Activated T-cell treated with anti-CD3 and anti-CD28 coated beads, Interleukin-2, amount 50 U/mL, for 24 hours (primary cell): ENCODE results near the gene PCDHGA2.
"Not testable (repeated sequence)": the region's sequence is repeated elsewhere in the genome, so short reads cannot be mapped to it uniquely, and the experiment has no call there.

Source experiments
- DNase-seq: peaks from one replicate; pipeline ENCODE4 v3.0.0-alpha.2; 2020
- H3K27ac Mint-ChIP-seq: 2 replicates; pipeline ENCODE4 v1.8.0; 2020; ENCODE audit warnings: mild to moderate bottlenecking, mixed read lengths
- H3K27me3 Mint-ChIP-seq: 2 replicates; pipeline ENCODE4 v1.8.0; 2020; ENCODE audit warnings: mixed read lengths
- H3K36me3 Mint-ChIP-seq: 2 replicates; pipeline ENCODE4 v1.8.0; 2020; ENCODE audit warnings: low read depth, mixed read lengths
- H3K4me1 Mint-ChIP-seq: 2 replicates; pipeline ENCODE4 v1.8.0; 2020; ENCODE audit warnings: low read depth, mixed read lengths
- H3K4me3 Mint-ChIP-seq: 2 replicates; pipeline ENCODE4 v1.8.0; 2020; ENCODE audit warnings: mild to moderate bottlenecking, moderate library complexity, mixed read lengths
- H3K9me3 Mint-ChIP-seq: 2 replicates; pipeline ENCODE4 v1.8.0; 2020; ENCODE audit warnings: mixed read lengths

Gene PCDHGA2

GRCh38 chr5:141360685-141361084 is 22.1 kb downstream of the PCDHGA2 start:
- H3K9me3 Mint-ChIP-seq: peaks cover 61% of the 10 kb centered on the region
- H3K36me3 Mint-ChIP-seq: peaks cover 31% of the 10 kb centered on the region
- H3K27me3 Mint-ChIP-seq: peaks cover 93% of the 10 kb centered on the region
- H3K4me1 Mint-ChIP-seq: peaks cover 2% of the 10 kb centered on the region
- no peak for DNase-seq
- no peak overlapping the region for H3K27ac Mint-ChIP-seq
- no peak overlapping the region for H3K4me3 Mint-ChIP-seq

- Mint-ChIP-seq H3K27me3 (peaks cover 89% of the 10 kb centered on the region), H3K9me3 (peaks cover 56% of the 10 kb centered on the region), H3K4me1 (peaks cover 2% of the 10 kb centered on the region), H3K4me3 (no peak overlapping the region), H3K27ac (no peak overlapping the region), H3K36me3 (peaks cover 31% of the 10 kb centered on the region)
- DNase-seq: no peak
Measured at GRCh38 chr5:141362719-141363118, 24.2 kb downstream of the PCDHGA2 start.

GRCh38 chr5:141363952-141364660 is 25.5 kb downstream of the PCDHGA2 start, which contains the start of gene PCDHGA5:
Gene PCDHGA5, plus strand, starts transcription at chr5:141364162. Its CDS starts 169 bp downstream, at chr5:141364331.
- Mint-ChIP-seq H3K4me3 (no peak within 1 kb of the TSS), H3K27ac (no peak within 1 kb of the TSS), H3K4me1 (peaks cover 2% of the 10 kb centered on the region), H3K36me3 (peaks cover 31% of the 10 kb centered on the region), H3K27me3 (peaks cover 89% of the 10 kb centered on the region), H3K9me3 (peaks cover 51% of the 10 kb centered on the region)
- no peak for DNase-seq

GRCh38 chr5:141366016-141366896 is 27.7 kb downstream of the PCDHGA2 start:
- peaks cover 90% of the 10 kb centered on the region for H3K27me3 Mint-ChIP-seq
- peaks cover 5% of the 10 kb centered on the region for H3K4me1 Mint-ChIP-seq
- no peak overlapping the region for H3K4me3 Mint-ChIP-seq
- no peak overlapping the region for H3K27ac Mint-ChIP-seq
- no peak for DNase-seq
- H3K9me3 Mint-ChIP-seq: peaks cover 52% of the 10 kb centered on the region
- H3K36me3 Mint-ChIP-seq: peaks cover 31% of the 10 kb centered on the region

GRCh38 chr5:141369994-141370848 is 31.7 kb downstream of the PCDHGA2 start, which contains the start of gene PCDHGB3:
Gene PCDHGB3, plus strand, starts transcription at chr5:141370242. Its CDS starts 153 bp downstream, at chr5:141370395.
- Mint-ChIP-seq H3K4me1 (peaks cover 8% of the 10 kb centered on the region), H3K36me3 (peaks cover 25% of the 10 kb centered on the region), H3K27me3 (peaks cover 93% of the 10 kb centered on the region), H3K27ac (no peak within 1 kb of the TSS), H3K4me3 (peak within 1 kb of the TSS; percentile 71), H3K9me3 (peaks cover 36% of the 10 kb centered on the region)
- DNase-seq: no peak

GRCh38 chr5:141371572-141372475 is 33.3 kb downstream of the PCDHGA2 start:
- H3K9me3 Mint-ChIP-seq: peaks cover 35% of the 10 kb centered on the region

GRCh38 chr5:141373673-141374317 is 35.2 kb downstream of the PCDHGA2 start, which contains the start of gene PCDHGA6:
Gene PCDHGA6, plus strand, starts transcription at chr5:141373891. Its CDS starts 193 bp downstream, at chr5:141374084.
- Mint-ChIP-seq H3K4me1 (peaks cover 8% of the 10 kb centered on the region), H3K9me3 (peaks cover 37% of the 10 kb centered on the region), H3K27ac (no peak within 1 kb of the TSS), H3K4me3 (peak within 1 kb of the TSS; percentile 17), H3K27me3 (peaks cover 82% of the 10 kb centered on the region), H3K36me3 (peaks cover 27% of the 10 kb centered on the region)
- no peak for DNase-seq

More at GRCh38 chr5:141371572-141372475, 33.3 kb downstream of the PCDHGA2 start:
- Mint-ChIP-seq H3K4me3 (no peak overlapping the region), H3K36me3 (peaks cover 23% of the 10 kb centered on the region), H3K27me3 (peaks cover 90% of the 10 kb centered on the region), H3K4me1 (peaks cover 8% of the 10 kb centered on the region), H3K27ac (no peak overlapping the region)
- DNase-seq: no peak

- peaks cover 37% of the 10 kb centered on the region for H3K9me3 Mint-ChIP-seq
- H3K4me1 Mint-ChIP-seq: peaks cover 8% of the 10 kb centered on the region
- peaks cover 78% of the 10 kb centered on the region for H3K27me3 Mint-ChIP-seq
- H3K27ac Mint-ChIP-seq: no peak overlapping the region
- H3K4me3 Mint-ChIP-seq: no peak overlapping the region
- peaks cover 27% of the 10 kb centered on the region for H3K36me3 Mint-ChIP-seq
- DNase-seq: no peak
Measured at GRCh38 chr5:141374627-141375026, 36.1 kb downstream of the PCDHGA2 start.

GRCh38 chr5:141375444-141376155 is 37.0 kb downstream of the PCDHGA2 start:
- peaks cover 78% of the 10 kb centered on the region for H3K27me3 Mint-ChIP-seq
- DNase-seq, H3K4me1 Mint-ChIP-seq, H3K4me3 Mint-ChIP-seq, H3K27ac Mint-ChIP-seq: not testable (repeated sequence)
- H3K9me3 Mint-ChIP-seq: peaks cover 31% of the 10 kb centered on the region
- peaks cover 21% of the 10 kb centered on the region for H3K36me3 Mint-ChIP-seq

- peaks cover 7% of the 10 kb centered on the region for H3K36me3 Mint-ChIP-seq
Measured at GRCh38 chr5:141382469-141383294, 44.1 kb downstream of the PCDHGA2 start, which contains the start of gene PCDHGA7. Gene PCDHGA7, plus strand, starts transcription at chr5:141382742. Its CDS starts 158 bp downstream, at chr5:141382900.

GRCh38 chr5:141383345-141383744 is 44.8 kb downstream of the PCDHGA2 start:
- H3K4me1 Mint-ChIP-seq: no peaks in the 10 kb centered on the region
- H3K4me3 Mint-ChIP-seq: no peak overlapping the region
- DNase-seq: no peak
- peaks cover 79% of the 10 kb centered on the region for H3K27me3 Mint-ChIP-seq
- H3K9me3 Mint-ChIP-seq: peaks cover 35% of the 10 kb centered on the region
- peaks cover 9% of the 10 kb centered on the region for H3K36me3 Mint-ChIP-seq
- no peak overlapping the region for H3K27ac Mint-ChIP-seq

More at GRCh38 chr5:141382469-141383294, 44.1 kb downstream of the PCDHGA2 start, which contains the start of gene PCDHGA7:
- Mint-ChIP-seq H3K4me3 (peak within 1 kb of the TSS; percentile 49), H3K9me3 (peaks cover 33% of the 10 kb centered on the region), H3K4me1 (no peaks in the 10 kb centered on the region), H3K27me3 (peaks cover 76% of the 10 kb centered on the region), H3K27ac (no peak within 1 kb of the TSS)
- DNase-seq: no peak
